Kidney (tissue), 22 donors: ENCODE data around the gene HDGF. TPM values are rescaled to one million over a fixed set of nuclear protein-coding genes. Genes with fewer than 3 reads are reported as not detected.

Experiments used
- DNase-seq, 5 donors: peaks; one replicate each; pipeline ENCODE4 v3.0.0-alpha.2; 2013 to 2020
- FAIRE-seq: peaks from 2 replicates; lab custom pipeline; 2012; peaks lifted over from hg19 to GRCh38; lab: Jason Lieb, UNC
- H3K27ac ChIP-seq, 2 donors: one replicate each; pipeline ENCODE4 v1.7.0; 2013; ENCODE audit warnings: low read depth in 2 of 2, low read length in 2 of 2, inconsistent platforms in 1 of 2
- H3K27me3 ChIP-seq: one replicate; pipeline ENCODE4 v1.7.1; 2013; ENCODE audit warnings: low read length, inconsistent platforms; ENCODE audit not compliant: control insufficient read depth, insufficient read depth
- H3K36me3 ChIP-seq, 3 donors: one replicate each; pipeline versions ENCODE4 v1.7.0 to v1.7.1; 2013; ENCODE audit warnings: low read length in 3 of 3, control low read depth in 1 of 3, inconsistent platforms in 1 of 3; ENCODE audit not compliant: insufficient read depth in 3 of 3, control insufficient read depth in 2 of 3
- H3K4me1 ChIP-seq, 3 donors: one replicate each; pipeline versions ENCODE4 v1.7.0 to v1.7.1; 2013; ENCODE audit warnings: low read length in 3 of 3, inconsistent platforms in 1 of 3, low read depth in 1 of 3; ENCODE audit not compliant: control insufficient read depth in 2 of 3, insufficient read depth in 2 of 3
- H3K4me3 ChIP-seq, 3 donors: one replicate each; pipeline versions ENCODE4 v1.7.0 to v1.8.1; 2013; ENCODE audit warnings: low read length in 3 of 3, control low read depth in 1 of 3, inconsistent platforms in 1 of 3
- H3K9ac ChIP-seq, 3 donors: one replicate each; pipeline versions ENCODE4 v1.7.0 to v1.7.1; 2013; ENCODE audit warnings: low read length in 3 of 3, control low read depth in 1 of 3, inconsistent platforms in 1 of 3
- H3K9me3 ChIP-seq, 3 donors: one replicate each; pipeline versions ENCODE4 v1.7.0 to v1.7.1; 2013; ENCODE audit warnings: low read length in 3 of 3, control low read depth in 1 of 3, inconsistent platforms in 1 of 3; ENCODE audit not compliant: control insufficient read depth in 2 of 3, insufficient read depth in 1 of 3
- CTCF ChIP-seq: IDR thresholded peaks from 3 replicates; pipeline ENCODE4 v1.5.1; 2012; ENCODE audit warnings: mild to moderate bottlenecking, moderate library complexity, borderline replicate concordance; ENCODE audit not compliant: insufficient read depth; ENCODE audit errors: extremely low read depth
- intact Hi-C: fragments of 100-400 bp; cut with DNase I; formaldehyde crosslinking; loops from one replicate; pipeline ENCODE4 v1.11.1; 2022
- long read RNA-seq, 10 donors: library from polyadenylated mRNA in 1 of 10; unstranded in 1 of 10; transcript quantifications; one replicate each; pipeline ENCODE4 v2.0.0 and lab custom pipeline, GENCODE V29; 2021 to 2026
- polyA plus RNA-seq: library from polyadenylated mRNA; stranded (reverse); fragments of 350-450 nt; fragmentation: Illumina TruSeq; extraction: RNeasy Lipid Tissue Mini Kit (QIAGEN cat#74804); gene quantifications from one replicate; pipeline ENCODE4 v1.2.3, GENCODE V29; 2014; ENCODE audit warnings: low read depth, low replicate concordance; ENCODE audit not compliant: insufficient read depth
- total RNA-seq: library from RNA; stranded (reverse); fragmentation: NEBNext Ultra II Directional; extraction: Animal tissue kit (Norgen Biotek cat#: 25700); gene quantifications from one replicate; pipeline ENCODE4 v1.2.1, GENCODE V29; 2021
- donor health status: control.
- donor health status: control.
- donor health status: control.
- donor health status: control.
- donor health status: control.
- donor health status: DM: yes; HTN: yes; CAD: no.
- donor health status: Normal renal cell carcinoma (clear cell type).

Gene HDGF
- 198 TPM for total RNA-seq
- polyA plus RNA-seq, result 206 TPM
- long read RNA-seq, donor 1, transcript HDGF-201 (6 exons, 2,380 nt), result major isoform, 28 of 81 reads
- long read RNA-seq, donor 1, partial matches to known transcripts, result 34 of 81 reads
- long read RNA-seq, donor 1, other reads (novel, unspliced or antisense), result 15 of 81 reads
- long read RNA-seq, donor 2, transcript HDGF-201 (6 exons, 2,380 nt), result major isoform, 13 of 33 reads
- long read RNA-seq, donor 2, partial matches to known transcripts, result 16 of 33 reads
- long read RNA-seq, donor 2, other reads (novel, unspliced or antisense), result 0 of 33 reads
- long read RNA-seq, donor 3, transcript HDGF-201 (6 exons, 2,380 nt), result major isoform, 14 of 34 reads
- long read RNA-seq, donor 3, partial matches to known transcripts, result 18 of 34 reads
- long read RNA-seq, donor 3, other reads (novel, unspliced or antisense), result 0 of 34 reads
- long read RNA-seq, donor 4, transcript HDGF-201 (6 exons, 2,380 nt), result major isoform, 48 of 50 reads
- long read RNA-seq, donor 4, partial matches to known transcripts, result 0 of 50 reads
- long read RNA-seq, donor 4, other reads (novel, unspliced or antisense), result 0 of 50 reads
- long read RNA-seq, donor 5, result 0 reads
- long read RNA-seq, donor 6, transcript HDGF-201 (6 exons, 2,380 nt), result major isoform, 8 of 19 reads
- long read RNA-seq, donor 6, partial matches to known transcripts, result 10 of 19 reads
- long read RNA-seq, donor 6, other reads (novel, unspliced or antisense), result 0 of 19 reads
- long read RNA-seq, donor 7, transcript HDGF-201 (6 exons, 2,380 nt), result major isoform, 146 of 237 reads
- long read RNA-seq, donor 7, partial matches to known transcripts, result 48 of 237 reads
- long read RNA-seq, donor 7, other reads (novel, unspliced or antisense), result 40 of 237 reads
- long read RNA-seq, donor 8, transcript HDGF-201 (6 exons, 2,380 nt), result major isoform, 10 of 40 reads
- long read RNA-seq, donor 8, partial matches to known transcripts, result 27 of 40 reads
- long read RNA-seq, donor 8, other reads (novel, unspliced or antisense), result 0 of 40 reads
- long read RNA-seq, donor 9, partial matches to known transcripts, result 5 of 11 reads
- long read RNA-seq, donor 9, other reads (novel, unspliced or antisense), result 0 of 11 reads
- long read RNA-seq, donor 10, transcript HDGF-201 (6 exons, 2,380 nt), result major isoform, 25 of 83 reads
- long read RNA-seq, donor 10, partial matches to known transcripts, result 53 of 83 reads
- long read RNA-seq, donor 10, other reads (novel, unspliced or antisense), result 0 of 83 reads

GRCh38 chr1:156751451-156751756 lies at the start of gene HDGF:
Gene HDGF, minus strand, starts transcription at chr1:156751675. Its CDS starts 246 bp downstream, at chr1:156751429.
- FAIRE-seq (no peak), DNase-seq (no peak)
- Histone ChIP-seq H3K4me3 (peak within 1 kb of the TSS; percentile 84 to 97 (median 91)), H3K9ac (peak within 1 kb of the TSS; percentile 53 to 99 (median 82)), H3K4me1 (peaks cover 5 to 35% (median 32%) of the 10 kb centered on the region in 3 donors), H3K36me3 (no peaks in the 10 kb centered on the region), H3K27ac (peak within 1 kb of the TSS; percentile 92 to 93), H3K27me3 (no peaks in the 10 kb centered on the region), H3K9me3 (no peaks in the 10 kb centered on the region)
- intact Hi-C loops, result no loop called here
- no peak for TF ChIP-seq CTCF

GRCh38 chr1:156797212-156797871 lies 45.9 kb upstream of the HDGF start:
- FAIRE-seq (no peak), DNase-seq (peak in 4 of 5 donors; percentile 65 to 78 (median 72))
- H3K9me3 ChIP-seq, result no peaks in the 10 kb centered on the region
- H3K36me3 ChIP-seq, result peaks cover 17 to 74% (median 50%) of the 10 kb centered on the region in 3 donors
- H3K4me1 ChIP-seq, result no peaks in the 10 kb centered on the region
- intact Hi-C loops, result loop anchor here (10.0 kb wide), 1 partner anchor 57 kb away; the partner anchor contains the start of gene INSRR
- H3K27me3 ChIP-seq, result no peaks in the 10 kb centered on the region
- no peak overlapping the region for H3K27ac ChIP-seq
- H3K4me3 ChIP-seq, result no peak overlapping the region
- no peak overlapping the region for H3K9ac ChIP-seq
- peak; percentile 61 for TF ChIP-seq CTCF

GRCh38 chr1:156796340-156797097 lies 45.0 kb upstream of the HDGF start:
- intact Hi-C loops, result loop anchor here (10.0 kb wide), 1 partner anchor 58 kb away; the partner anchor contains the start of gene INSRR
- no peaks in the 10 kb centered on the region for H3K27me3 ChIP-seq

More at GRCh38 chr1:156796340-156797097, 45.0 kb upstream of the HDGF start:
- Histone ChIP-seq H3K4me1 (no peaks in the 10 kb centered on the region), H3K27ac (no peak overlapping the region), H3K4me3 (no peak overlapping the region), H3K36me3 (peaks cover 17 to 82% (median 53%) of the 10 kb centered on the region in 3 donors), H3K9ac (no peak overlapping the region), H3K9me3 (no peaks in the 10 kb centered on the region)
- no peak for FAIRE-seq
- DNase-seq, result no peak
- TF ChIP-seq CTCF, result no peak
